ENCODE measurements around the gene ROBO3.
A peak's percentile ranks its signal among the peaks of the same experiment; 100 is the strongest.

Gene ROBO3

DNA sequence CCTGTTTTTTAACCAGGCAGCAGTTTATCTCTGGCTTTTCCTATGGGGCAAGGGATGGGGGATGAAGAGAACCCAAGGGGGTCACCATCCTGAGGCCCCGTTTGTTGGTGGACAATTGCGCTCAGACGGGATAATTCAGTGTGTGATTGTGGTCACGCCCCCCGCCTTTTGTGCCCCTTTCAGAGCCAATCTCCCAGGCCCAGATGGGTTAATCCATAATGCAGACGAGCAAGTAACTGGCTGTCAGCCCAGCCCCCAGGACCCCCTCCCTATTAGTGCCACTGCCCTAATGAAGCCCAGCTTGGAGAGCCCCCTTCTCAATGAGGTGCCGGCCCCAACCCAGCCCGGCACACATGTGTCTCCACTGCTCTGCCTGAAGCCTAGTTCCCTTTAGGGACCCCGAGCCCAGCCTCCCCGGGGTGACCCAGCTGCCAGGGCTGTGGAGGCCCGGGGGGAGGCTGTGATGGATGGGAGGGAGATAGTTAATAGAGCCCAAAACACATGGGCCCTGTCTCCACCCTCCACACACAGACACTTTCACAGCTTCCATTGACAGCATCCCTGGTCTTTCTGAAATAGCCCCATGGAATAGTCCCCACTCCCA lies 19.1 kb upstream of the ROBO3 start:
- DNase-seq: no peak

- DNase-seq: no peak
Observed at GRCh38 chr11:124859171-124859570, 6.1 kb upstream of the ROBO3 start.

DNA sequence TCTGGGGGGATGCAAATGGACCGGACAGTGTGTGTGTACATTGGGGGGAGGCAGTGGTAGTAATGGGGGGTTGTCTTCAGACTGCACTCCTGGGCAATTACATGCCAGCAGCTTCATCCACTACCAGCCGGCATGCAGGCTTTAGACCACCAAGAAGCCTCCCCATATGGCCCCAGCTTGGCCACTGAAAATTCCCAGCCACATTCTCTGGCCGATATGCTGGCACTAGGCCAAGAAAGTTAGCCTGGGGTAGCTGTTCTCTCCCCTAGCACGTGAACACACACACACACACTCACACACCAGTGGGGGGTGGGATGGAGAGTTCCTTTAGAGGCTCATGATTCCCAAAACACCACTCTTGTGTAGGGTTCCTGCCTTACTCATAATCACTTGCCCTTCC lies 3.6 kb upstream of the ROBO3 start:
- no peak for DNase-seq

DNA sequence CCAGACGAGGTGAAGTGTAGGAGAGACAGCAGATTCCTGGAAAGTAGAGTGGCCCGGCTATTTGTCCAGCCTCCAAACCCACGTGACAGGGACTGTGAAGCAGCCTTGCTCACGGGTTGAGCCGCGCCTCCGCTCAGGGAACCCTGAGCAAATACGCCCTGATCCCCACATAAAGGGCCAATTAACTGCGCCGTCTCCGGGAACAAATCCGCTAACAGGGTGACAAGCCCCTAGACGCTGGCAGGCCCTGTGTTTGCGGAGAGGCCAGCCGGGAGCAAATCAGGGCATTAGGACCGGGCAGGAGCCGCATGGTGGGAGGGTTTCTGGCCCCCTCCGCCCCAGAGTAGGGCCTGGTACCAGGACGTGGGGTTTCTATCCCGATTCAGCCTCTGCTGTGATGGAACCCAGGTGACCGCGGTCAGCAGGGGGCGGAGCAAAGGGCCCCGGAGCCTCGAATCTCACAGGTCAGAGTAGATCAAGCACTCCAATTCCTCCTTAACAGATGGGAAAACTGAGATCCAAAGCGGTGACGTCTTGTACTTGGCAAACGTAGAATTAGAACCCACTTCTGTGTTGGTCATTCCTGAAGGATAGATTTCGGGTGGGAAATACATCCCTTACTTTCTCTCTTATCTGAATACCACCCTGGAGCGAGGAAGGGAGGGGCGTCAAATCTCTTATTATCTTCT lies 2.0 kb upstream of the ROBO3 start:
- no peak for DNase-seq

DNA sequence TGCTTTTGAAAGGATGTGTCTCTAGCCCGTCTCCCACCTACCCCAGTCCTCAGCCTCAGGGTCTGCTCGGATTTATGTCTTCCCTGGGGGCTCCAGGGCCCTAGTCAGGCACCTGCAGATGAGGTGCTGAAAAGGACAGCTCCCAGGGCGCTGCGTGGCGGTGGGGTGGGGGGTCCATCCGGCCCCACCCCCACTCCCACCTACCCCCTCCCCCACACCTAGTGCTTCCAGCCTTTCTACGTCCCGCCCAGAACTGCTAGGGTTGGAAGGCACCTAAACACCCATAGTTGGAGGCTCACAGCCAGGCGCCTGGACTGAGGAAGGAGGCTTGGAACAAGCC lies 1.4 kb upstream of the ROBO3 start:
- no peak for DNase-seq

GRCh38 chr11:124864176-124864891 lies 898 bp upstream of the ROBO3 start:
- DNase-seq: no peak

DNA sequence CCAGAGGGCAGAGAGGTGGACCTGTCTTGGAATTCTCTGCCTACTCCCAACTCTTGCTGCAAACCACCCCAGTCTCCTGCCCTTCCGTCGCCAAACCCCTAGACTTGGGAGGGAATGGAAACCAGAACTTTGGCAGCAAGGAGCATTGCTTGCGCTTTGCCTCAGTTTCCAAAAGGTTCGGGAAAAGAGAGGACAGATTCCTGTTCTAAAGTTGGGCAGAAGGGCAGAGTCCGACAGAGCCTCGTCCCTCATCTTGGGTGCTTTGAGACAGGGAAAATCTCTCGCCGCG lies 396 bp upstream of the ROBO3 start:
- DNase-seq: no peak

DNA sequence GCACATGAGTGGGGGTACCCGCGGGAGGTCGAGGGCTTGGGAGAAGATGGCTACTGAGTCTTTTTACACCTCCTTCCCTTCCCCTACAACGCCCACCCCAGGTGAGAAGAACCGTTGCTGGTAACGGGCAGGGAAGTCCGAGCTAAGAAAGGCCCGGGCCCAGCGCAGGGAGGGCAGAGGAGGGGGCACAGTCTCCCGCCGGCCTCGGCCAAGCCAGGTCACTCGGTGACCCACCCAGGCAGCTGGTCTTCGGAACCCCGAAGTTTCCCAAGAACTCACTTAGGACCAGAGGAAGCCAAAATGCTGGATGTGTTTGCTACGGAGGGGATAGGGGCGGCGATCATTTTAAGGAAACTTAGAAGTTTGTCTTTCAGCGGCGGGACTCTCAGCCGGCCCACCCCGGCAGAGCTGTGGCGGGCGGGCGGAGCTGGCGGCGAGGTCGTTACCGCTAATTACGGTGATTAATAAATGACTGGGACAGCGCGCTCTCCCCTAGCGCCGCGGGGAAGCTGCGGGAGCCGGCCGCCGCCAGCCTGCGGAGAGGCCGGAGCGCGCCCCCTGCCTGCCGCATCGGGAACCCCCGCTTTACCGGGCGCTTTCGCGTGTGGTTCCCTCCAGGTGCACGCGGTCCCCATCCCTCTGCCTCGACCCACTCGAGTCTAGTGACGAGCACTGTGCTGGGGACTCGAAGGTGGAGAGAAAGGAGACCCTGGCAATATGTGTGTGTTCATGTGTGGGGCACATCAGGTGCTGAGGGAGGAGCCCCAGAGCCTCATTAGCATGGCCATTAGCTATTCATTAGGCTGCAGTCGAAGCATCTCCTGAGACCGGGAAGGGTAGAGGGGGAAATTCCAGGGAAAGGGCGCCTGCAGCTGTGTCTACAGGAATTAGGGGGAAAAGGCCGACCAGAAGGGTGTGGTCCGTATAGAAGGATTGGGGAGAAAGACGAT lies 945 bp downstream of the ROBO3 start:
- peak; percentile 65 to 75 for DNase-seq

DNA sequence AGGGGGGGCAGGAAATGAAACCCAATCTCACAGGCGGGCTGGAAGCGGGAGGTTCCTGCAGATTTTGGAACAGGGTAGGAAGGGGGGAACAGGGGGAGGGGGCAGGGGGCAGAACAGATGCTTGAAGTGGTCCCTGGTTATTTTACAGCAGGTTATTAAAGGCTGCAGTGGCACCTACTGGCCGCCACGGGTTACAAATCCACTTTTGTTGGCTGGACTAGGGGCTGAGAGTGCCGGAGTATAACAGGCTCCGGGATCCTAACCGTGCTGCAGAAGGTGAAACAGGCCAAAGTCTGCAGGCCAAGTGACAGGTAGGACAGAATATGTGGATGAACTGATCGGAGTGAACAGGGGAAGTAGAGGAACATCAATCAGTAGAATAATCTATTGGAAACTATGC lies 2.5 kb downstream of the ROBO3 start:
- DNase-seq: peak in 1 of 2 experiments; percentile 35

- DNase-seq: no peak
Observed at GRCh38 chr11:124868331-124869274, 3.4 kb downstream of the ROBO3 start.

DNA sequence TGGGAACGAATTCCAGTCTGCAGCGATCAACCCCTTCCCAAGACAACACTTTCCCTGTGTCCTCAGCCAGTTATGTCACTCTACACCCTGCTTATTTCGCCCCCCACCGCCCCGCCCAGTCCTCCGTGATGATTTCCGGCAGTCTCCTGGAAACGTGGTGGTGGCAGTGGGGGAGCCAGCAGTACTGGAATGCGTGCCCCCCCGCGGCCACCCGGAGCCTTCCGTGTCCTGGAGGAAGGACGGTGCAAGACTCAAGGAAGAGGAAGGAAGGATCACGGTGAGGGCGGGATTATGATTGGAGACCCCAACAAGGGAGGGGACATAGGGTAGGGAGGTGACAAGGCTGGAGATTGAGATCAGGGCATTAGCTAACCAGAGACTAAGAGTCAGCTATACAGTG lies 4.1 kb downstream of the ROBO3 start:
- DNase-seq: no peak

DNA sequence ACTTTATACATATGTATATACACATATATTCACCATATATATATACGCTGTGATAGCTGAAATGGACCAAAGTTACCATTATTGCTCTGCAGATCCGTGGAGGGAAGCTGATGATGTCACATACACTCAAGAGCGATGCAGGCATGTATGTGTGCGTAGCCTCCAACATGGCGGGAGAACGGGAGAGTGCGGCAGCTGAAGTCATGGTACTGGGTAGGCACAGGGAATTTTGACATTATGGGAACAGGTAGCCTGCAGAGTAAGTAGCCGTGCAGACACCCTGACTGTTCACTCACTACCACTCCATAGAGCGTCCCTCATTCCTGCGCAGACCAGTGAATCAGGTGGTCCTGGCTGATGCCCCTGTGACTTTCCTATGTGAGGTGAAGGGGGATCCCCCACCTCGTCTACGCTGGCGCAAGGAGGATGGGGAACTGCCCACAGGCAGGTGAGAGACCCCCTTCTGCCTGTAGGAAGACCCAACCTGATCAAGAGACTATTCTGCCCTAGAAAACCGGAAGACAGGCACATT lies 4.7 kb downstream of the ROBO3 start:
- DNase-seq: no peak

- DNase-seq: no peak
Observed at GRCh38 chr11:124870430-124870829, 5.2 kb downstream of the ROBO3 start.

- no peak for DNase-seq
Observed at GRCh38 chr11:124872280-124872679, 7.0 kb downstream of the ROBO3 start.

- no peak for DNase-seq
Observed at GRCh38 chr11:124872741-124873140, 7.5 kb downstream of the ROBO3 start.

DNA sequence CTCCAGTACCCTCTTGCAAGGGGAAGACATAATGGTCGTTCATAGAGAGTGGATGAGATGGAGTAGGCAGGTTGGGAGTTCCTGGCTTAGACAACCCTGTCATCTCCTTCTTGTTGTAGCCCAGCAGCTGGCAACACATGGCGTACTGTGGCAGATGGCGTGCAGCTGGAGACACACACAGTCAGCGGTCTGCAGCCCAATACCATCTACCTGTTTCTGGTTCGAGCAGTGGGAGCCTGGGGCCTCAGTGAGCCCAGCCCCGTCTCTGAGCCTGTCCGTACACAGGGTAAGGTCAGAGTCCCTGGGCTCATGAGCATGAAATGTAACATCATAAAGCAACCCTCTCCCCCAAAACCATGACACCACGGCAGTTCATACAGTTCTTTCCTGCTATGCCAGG lies 8.7 kb downstream of the ROBO3 start:
- no peak for DNase-seq

- DNase-seq: no peak
Observed at GRCh38 chr11:124874571-124875255, 9.5 kb downstream of the ROBO3 start.

GRCh38 chr11:124875401-124875800 lies 10.2 kb downstream of the ROBO3 start:
- no peak for DNase-seq

- peak; percentile 85 to 88 for DNase-seq
Observed at GRCh38 chr11:124875943-124876817, 10.9 kb downstream of the ROBO3 start.

All from activated T-cell treated with anti-CD3 and anti-CD28 coated beads, Interleukin-2, amount 50 U/mL, for 48 hours (primary cell).